SK-N-SH (cell line): Measurements from ENCODE around the gene DAB1. TPM values are rescaled to one million over a fixed set of nuclear protein-coding genes. Genes with fewer than 3 reads are reported as not detected.

Experiments
- CTCF ChIA-PET: fragments of 300-600, 350-600 bp; formaldehyde crosslinking; extraction: SDS; loops from one replicate; lab custom pipeline; 2021; lab: Yijun Ruan, JAX
- POLR2A ChIA-PET: fragments of 350-600 bp; sonication (Branson Sonifier 250); formaldehyde crosslinking; extraction: SDS; loops from one replicate; lab custom pipeline; 2020; ENCODE audit warnings: antibody characterized with exemption, inconsistent platforms; lab: Yijun Ruan, JAX
- DNase-seq: peaks from one replicate; pipeline ENCODE4 v3.0.0; 2012
- H2AFZ ChIP-seq: fragments of 200-600 bp; sonication (generic); 2 replicates; pipeline ENCODE4 v1.8.1; 2016; ENCODE audit warnings: antibody characterized with exemption, mild to moderate bottlenecking, low read depth
- H3F3A ChIP-seq: fragments of 200-600 bp; sonication (generic); replicated peaks from 2 replicates; pipeline ENCODE3; 2016; ENCODE audit warnings: antibody characterized with exemption, mild to moderate bottlenecking; ENCODE audit not compliant: insufficient read depth
- H3K27ac ChIP-seq, 2 experiments: fragments of 200-500 bp in 1 of 2; fragments of 200-600 bp in 1 of 2; sonication (Bioruptor generic) in 1 of 2; sonication (generic), shearing (Covaris generic) in 1 of 2; 2 replicates each; pipeline versions ENCODE4 v1.5.1 to v1.6.1; 2014 to 2016; ENCODE audit warnings: low read depth in 2 of 2, inconsistent platforms in 1 of 2, low read length in 1 of 2, mild to moderate bottlenecking in 1 of 2, mixed read lengths in 1 of 2
- H3K27me3 ChIP-seq: fragments of 200-600 bp; sonication (generic), shearing (Covaris generic); 2 replicates; pipeline ENCODE4 v1.6.1; 2016; ENCODE audit warnings: mixed run types; ENCODE audit not compliant: insufficient read depth
- H3K36me3 ChIP-seq, 2 experiments: fragments of 200-500 bp in 1 of 2; fragments of 200-600 bp in 1 of 2; sonication (Bioruptor generic) in 1 of 2; sonication (generic) in 1 of 2; replicated peaks in 1 of 2; 2 replicates each; pipeline versions ENCODE3 to v1.5.1; 2014 to 2016; ENCODE audit warnings: low read length in 1 of 2, mild to moderate bottlenecking in 1 of 2; ENCODE audit not compliant: insufficient read depth in 2 of 2, control insufficient read depth in 1 of 2
- H3K4me1 ChIP-seq, 2 experiments: fragments of 200-500 bp in 1 of 2; fragments of 200-600 bp in 1 of 2; sonication (Bioruptor generic) in 1 of 2; sonication (generic), shearing (Covaris generic) in 1 of 2; 2 replicates each; pipeline versions ENCODE4 v1.5.1 to v1.6.1; 2014 to 2016; ENCODE audit warnings: low read depth in 1 of 2, low read length in 1 of 2, mixed run types in 1 of 2; ENCODE audit not compliant: insufficient read depth in 2 of 2, control insufficient read depth in 1 of 2
- H3K4me2 ChIP-seq: fragments of 200-600 bp; sonication (generic), shearing (Covaris generic); 2 replicates; pipeline ENCODE4 v1.6.1; 2017; ENCODE audit warnings: mixed run types
- H3K4me3 ChIP-seq, 2 experiments: fragments of 200-500 bp in 1 of 2; fragments of 200-600 bp in 1 of 2; sonication (Bioruptor generic) in 1 of 2; sonication (generic), shearing (Covaris generic) in 1 of 2; 2 replicates each; pipeline versions ENCODE4 v1.5.1 to v1.8.1; 2014 to 2016; ENCODE audit warnings: low read depth in 2 of 2, inconsistent platforms in 1 of 2, low read length in 1 of 2, mild to moderate bottlenecking in 1 of 2, mixed read lengths in 1 of 2, moderate library complexity in 1 of 2
- H3K79me2 ChIP-seq: fragments of 200-600 bp; sonication (generic); 2 replicates; pipeline ENCODE4 v1.8.1; 2017; ENCODE audit warnings: mild to moderate bottlenecking; ENCODE audit not compliant: insufficient read depth
- H3K9ac ChIP-seq: fragments of 200-600 bp; sonication (generic); 2 replicates; pipeline ENCODE4 v1.6.1; 2017; ENCODE audit warnings: mixed run types
- H3K9me2 ChIP-seq: fragments of 200-600 bp; sonication (generic); 2 replicates; pipeline ENCODE4 v1.6.1; 2017; ENCODE audit warnings: mixed run types
- H3K9me3 ChIP-seq: fragments of 200-600 bp; sonication (generic); 2 replicates; pipeline ENCODE4 v1.6.1; 2017; ENCODE audit warnings: mixed run types, mild to moderate bottlenecking, moderate library complexity
- H4K20me1 ChIP-seq: fragments of 200-600 bp; sonication (generic); 2 replicates; pipeline ENCODE4 v1.6.1; 2017; ENCODE audit warnings: mild to moderate bottlenecking, mixed run types; ENCODE audit not compliant: insufficient read depth
- FOXJ3 ChIP-seq: sonication (generic); formaldehyde crosslinking; IDR thresholded peaks from 2 replicates; pipeline ENCODE4 v1.5.1; 2020; ENCODE audit warnings: mild to moderate bottlenecking, missing genetic modification reagents
- FOXM1 ChIP-seq: IDR thresholded peaks from 2 replicates; pipeline ENCODE4 v1.4.0; 2012; ENCODE audit warnings: low read depth, mild to moderate bottlenecking
- GABPA ChIP-seq: IDR thresholded peaks from 2 replicates; pipeline ENCODE4 v1.4.0; 2012; ENCODE audit warnings: low read depth, mild to moderate bottlenecking
- GATA2 ChIP-seq: sonication (generic); formaldehyde crosslinking; IDR thresholded peaks from 2 replicates; pipeline ENCODE4 v1.5.0; 2020; ENCODE audit warnings: mild to moderate bottlenecking, missing genetic modification reagents
- JUND ChIP-seq: IDR thresholded peaks from 2 replicates; pipeline ENCODE4 v1.4.0; 2012
- MXI1 ChIP-seq: IDR thresholded peaks from 2 replicates; pipeline ENCODE4 v1.6.1; 2012; ENCODE audit warnings: mild to moderate bottlenecking, low read depth, low read length, improper control_type of control experiment
- NFIC ChIP-seq: IDR thresholded peaks from 2 replicates; pipeline ENCODE4 v1.4.0; 2012; ENCODE audit warnings: borderline replicate concordance
- RAD21 ChIP-seq: IDR thresholded peaks from 2 replicates; pipeline ENCODE4 v1.6.1; 2012; ENCODE audit warnings: mild to moderate bottlenecking, low read length
- RCOR1 ChIP-seq: fragments of 150-350 bp; IDR thresholded peaks from 2 replicates; pipeline ENCODE4 v1.6.1; 2017; ENCODE audit warnings: antibody characterized with exemption, low read length
- RFX5 ChIP-seq: IDR thresholded peaks from 2 replicates; pipeline ENCODE4 v1.6.1; 2012; ENCODE audit warnings: mild to moderate bottlenecking, improper control_type of control experiment, low read length
- RXRA ChIP-seq: IDR thresholded peaks from 2 replicates; pipeline ENCODE4 v1.4.0; 2012; ENCODE audit warnings: low read depth, mild to moderate bottlenecking, borderline replicate concordance
- SIN3A ChIP-seq: IDR thresholded peaks from 2 replicates; pipeline ENCODE4 v1.6.1; 2012; ENCODE audit warnings: low read depth, mild to moderate bottlenecking, low read length, moderate library complexity, borderline replicate concordance
- TAF1 ChIP-seq: IDR thresholded peaks from 2 replicates; pipeline ENCODE4 v1.6.1; 2012; ENCODE audit warnings: low read depth, mild to moderate bottlenecking, low read length, moderate library complexity, borderline replicate concordance
- TCF12 ChIP-seq: IDR thresholded peaks from 2 replicates; pipeline ENCODE4 v1.4.0; 2012
- USF1 ChIP-seq: IDR thresholded peaks from 2 replicates; pipeline ENCODE4 v1.4.0; 2012; ENCODE audit warnings: low read depth, borderline replicate concordance
- YY1 ChIP-seq: IDR thresholded peaks from 2 replicates; pipeline ENCODE4 v1.4.0; 2012; ENCODE audit warnings: low read depth, mild to moderate bottlenecking
- ZBTB33 ChIP-seq: IDR thresholded peaks from 2 replicates; pipeline ENCODE4 v1.4.0; 2012; ENCODE audit warnings: low read depth, borderline replicate concordance
- WGBS: methylation state at CpG from one replicate; pipeline ENCODE4 v1.1.6; 2017; ENCODE audit warnings: low lambda C conversion rate; 5-methylcytosine and 5-hydroxymethylcytosine counted together
- polyA plus RNA-seq, 3 experiments: library from polyadenylated mRNA; depleted of rRNA; stranded (reverse); fragments of >200 nt; gene quantifications; 2 replicates each; pipeline ENCODE4 v1.2.3, GENCODE V29; 2012
- TF ChIP-seq, protein P1 (sequence below): IDR thresholded peaks from 2 replicates; pipeline ENCODE4 v1.4.0; 2012; ENCODE audit warnings: low read depth
- TF ChIP-seq, protein P2 (sequence below): fragments of 200-600 bp; sonication (generic); IDR thresholded peaks from 2 replicates; pipeline ENCODE4 v1.6.1; 2017; ENCODE audit warnings: antibody characterized with exemption, mild to moderate bottlenecking, moderate library complexity
- TF ChIP-seq, protein P3 (sequence below): IDR thresholded peaks from 2 replicates; pipeline ENCODE4; 2012

The DAB1 gene
- polyA plus RNA-seq, 1 of the 3 experiments (the other 2 are of a cell fraction) = 2.9 TPM

DNA sequence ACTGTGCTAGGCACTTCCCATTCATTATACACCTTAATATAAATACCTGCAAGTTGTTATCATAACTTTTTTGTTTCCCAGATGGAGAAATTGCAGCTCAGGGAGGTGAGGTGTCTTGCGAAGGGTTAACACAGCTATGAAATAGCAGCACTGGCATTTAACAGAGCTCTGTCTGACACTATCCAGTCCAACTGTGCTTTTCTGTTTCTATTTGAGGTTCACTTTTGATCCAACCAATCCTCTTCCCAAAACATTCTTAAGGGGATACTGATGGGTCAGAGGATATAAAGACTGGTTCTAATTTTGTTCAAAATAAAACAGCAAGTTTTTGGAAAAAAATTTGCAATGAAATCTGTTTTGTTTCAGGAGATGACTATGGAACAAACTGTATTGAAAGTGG lies 411.5 kb downstream of the DAB1 start:
- POLR2A ChIA-PET = no interaction called here
- no peak for DNase-seq
- WGBS = 86% methylated on average over 1 of the region's 1 CpG

DNA sequence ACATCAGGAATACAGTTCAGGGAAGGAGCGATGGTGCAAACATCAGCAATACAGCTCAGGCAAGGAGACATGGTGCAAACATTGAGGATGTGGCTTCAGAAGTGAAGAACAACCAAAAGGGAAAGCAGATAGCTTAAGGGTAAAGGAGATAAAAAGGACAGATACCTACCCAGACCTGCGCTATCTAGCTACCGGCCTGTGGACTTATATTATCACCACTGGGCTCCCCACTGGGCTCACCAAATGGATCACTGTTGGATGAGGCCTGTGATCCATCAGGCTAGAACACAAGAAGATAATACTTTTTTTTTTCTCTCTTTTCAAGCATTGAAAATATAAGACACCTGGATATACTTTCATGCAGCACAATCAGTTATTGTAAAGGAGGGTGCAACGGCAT lies 413.3 kb downstream of the DAB1 start:
- Histone ChIP-seq H3K27me3 (no peaks in the 10 kb centered on the region), H3K9me2 (no peaks in the 10 kb centered on the region), H3K79me2 (no peaks in the 10 kb centered on the region), H3K4me3 (no peak overlapping the region), H2AFZ (no peak overlapping the region), H3K27ac (no peak overlapping the region), H4K20me1 (no peaks in the 10 kb centered on the region), H3K36me3 (peaks cover 0 to 5% of the 10 kb centered on the region in 2 experiments), H3K4me2 (no peak overlapping the region), H3K9me3 (no peaks in the 10 kb centered on the region), H3K9ac (no peak overlapping the region), H3K4me1 (peaks cover 0 to 13% of the 10 kb centered on the region in 2 experiments; a peak in 2 of 4 replicates), H3F3A (no peaks in the 10 kb centered on the region)
- POLR2A ChIA-PET = no interaction called here
- WGBS = 78% methylated on average over 4 of the region's 4 CpGs
- TF ChIP-seq, protein P1, sequence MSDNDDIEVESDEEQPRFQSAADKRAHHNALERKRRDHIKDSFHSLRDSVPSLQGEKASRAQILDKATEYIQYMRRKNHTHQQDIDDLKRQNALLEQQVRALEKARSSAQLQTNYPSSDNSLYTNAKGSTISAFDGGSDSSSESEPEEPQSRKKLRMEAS = no peak
- TF ChIP-seq RXRA = no peak
- TF ChIP-seq ZBTB33 = no peak
- TF ChIP-seq, protein P2, sequence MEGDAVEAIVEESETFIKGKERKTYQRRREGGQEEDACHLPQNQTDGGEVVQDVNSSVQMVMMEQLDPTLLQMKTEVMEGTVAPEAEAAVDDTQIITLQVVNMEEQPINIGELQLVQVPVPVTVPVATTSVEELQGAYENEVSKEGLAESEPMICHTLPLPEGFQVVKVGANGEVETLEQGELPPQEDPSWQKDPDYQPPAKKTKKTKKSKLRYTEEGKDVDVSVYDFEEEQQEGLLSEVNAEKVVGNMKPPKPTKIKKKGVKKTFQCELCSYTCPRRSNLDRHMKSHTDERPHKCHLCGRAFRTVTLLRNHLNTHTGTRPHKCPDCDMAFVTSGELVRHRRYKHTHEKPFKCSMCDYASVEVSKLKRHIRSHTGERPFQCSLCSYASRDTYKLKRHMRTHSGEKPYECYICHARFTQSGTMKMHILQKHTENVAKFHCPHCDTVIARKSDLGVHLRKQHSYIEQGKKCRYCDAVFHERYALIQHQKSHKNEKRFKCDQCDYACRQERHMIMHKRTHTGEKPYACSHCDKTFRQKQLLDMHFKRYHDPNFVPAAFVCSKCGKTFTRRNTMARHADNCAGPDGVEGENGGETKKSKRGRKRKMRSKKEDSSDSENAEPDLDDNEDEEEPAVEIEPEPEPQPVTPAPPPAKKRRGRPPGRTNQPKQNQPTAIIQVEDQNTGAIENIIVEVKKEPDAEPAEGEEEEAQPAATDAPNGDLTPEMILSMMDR = no peak
- no peak for TF ChIP-seq FOXM1
- no peak for TF ChIP-seq RCOR1
- no peak for TF ChIP-seq RFX5
- no peak for TF ChIP-seq GABPA
- no peak for TF ChIP-seq GATA2 (CRISPR knock-in tag)
- TF ChIP-seq TAF1 = no peak
- TF ChIP-seq MXI1 = no peak
- TF ChIP-seq USF1 = no peak
- no peak for TF ChIP-seq SIN3A
- TF ChIP-seq YY1 = no peak
- TF ChIP-seq, protein P3, sequence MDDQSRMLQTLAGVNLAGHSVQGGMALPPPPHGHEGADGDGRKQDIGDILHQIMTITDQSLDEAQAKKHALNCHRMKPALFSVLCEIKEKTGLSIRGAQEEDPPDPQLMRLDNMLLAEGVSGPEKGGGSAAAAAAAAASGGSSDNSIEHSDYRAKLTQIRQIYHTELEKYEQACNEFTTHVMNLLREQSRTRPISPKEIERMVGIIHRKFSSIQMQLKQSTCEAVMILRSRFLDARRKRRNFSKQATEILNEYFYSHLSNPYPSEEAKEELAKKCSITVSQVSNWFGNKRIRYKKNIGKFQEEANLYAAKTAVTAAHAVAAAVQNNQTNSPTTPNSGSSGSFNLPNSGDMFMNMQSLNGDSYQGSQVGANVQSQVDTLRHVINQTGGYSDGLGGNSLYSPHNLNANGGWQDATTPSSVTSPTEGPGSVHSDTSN = no peak
- no peak for TF ChIP-seq JUND
- CTCF ChIA-PET = interaction anchor here (0.8 kb wide), 1 partner anchor 51 kb away, joined by 3 read pairs; no protein-coding TSS in a partner anchor
- no peak for DNase-seq

More for the DNA sequence above, 411.5 kb downstream of the DAB1 start:
- Histone ChIP-seq H3K9me2 (no peaks in the 10 kb centered on the region), H3K79me2 (no peaks in the 10 kb centered on the region), H3K27ac (no peak overlapping the region), H3K4me2 (no peak overlapping the region), H3K27me3 (no peaks in the 10 kb centered on the region), H3K36me3 (peaks cover 0 to 5% of the 10 kb centered on the region in 2 experiments), H3K4me1 (peaks cover 0 to 8% of the 10 kb centered on the region in 2 experiments; a peak in 2 of 4 replicates), H4K20me1 (no peaks in the 10 kb centered on the region), H3F3A (no peaks in the 10 kb centered on the region), H3K4me3 (no peak overlapping the region), H3K9ac (no peak overlapping the region), H2AFZ (no peak overlapping the region), H3K9me3 (no peaks in the 10 kb centered on the region)
- TF ChIP-seq TCF12 = peak; percentile 6; the same call in 1 of the 2 replicates
- TF ChIP-seq NFIC = no peak
- no peak for TF ChIP-seq RAD21
- no peak for TF ChIP-seq FOXJ3 (CRISPR knock-in tag)
- no peak for TF ChIP-seq GABPA
- TF ChIP-seq JUND = no peak
- CTCF ChIA-PET = interaction anchor here (1.4 kb wide), 1 partner anchor 11 kb away, joined by 3 read pairs; no protein-coding TSS in a partner anchor
